Upper lobe of left lung (tissue), 4 donors: ENCODE measurements around the gene RABGGTB.

Source experiments
- EP300 ChIP-seq, 4 donors: sonication (generic); formaldehyde crosslinking; IDR thresholded peaks; one replicate each; pipeline ENCODE4 v1.5.1; 2017; ENCODE audit warnings: antibody characterized with exemption in 4 of 4, control low read depth in 2 of 4
- POLR2A ChIP-seq, 4 donors: fragments of 450-650 bp; IDR thresholded peaks; one replicate each; pipeline ENCODE4 v1.5.1; 2016 to 2017; ENCODE audit warnings: antibody characterized with exemption in 4 of 4, mild to moderate bottlenecking in 2 of 4
- POLR2AphosphoS5 ChIP-seq, 2 donors: sonication (generic); formaldehyde crosslinking; IDR thresholded peaks; one replicate each; pipeline ENCODE4 v1.5.1; 2017; ENCODE audit warnings: antibody characterized with exemption in 2 of 2
- TF ChIP-seq, protein P1 (sequence below), 6 experiments: fragments of 450-650 bp in 4 of 6; fragments of 200-600 bp in 2 of 6; sonication (generic) in 2 of 6; IDR thresholded peaks; one replicate each; pipeline ENCODE4 v1.5.1; 2016 to 2019; ENCODE audit warnings: antibody characterized with exemption in 6 of 6

DNA sequence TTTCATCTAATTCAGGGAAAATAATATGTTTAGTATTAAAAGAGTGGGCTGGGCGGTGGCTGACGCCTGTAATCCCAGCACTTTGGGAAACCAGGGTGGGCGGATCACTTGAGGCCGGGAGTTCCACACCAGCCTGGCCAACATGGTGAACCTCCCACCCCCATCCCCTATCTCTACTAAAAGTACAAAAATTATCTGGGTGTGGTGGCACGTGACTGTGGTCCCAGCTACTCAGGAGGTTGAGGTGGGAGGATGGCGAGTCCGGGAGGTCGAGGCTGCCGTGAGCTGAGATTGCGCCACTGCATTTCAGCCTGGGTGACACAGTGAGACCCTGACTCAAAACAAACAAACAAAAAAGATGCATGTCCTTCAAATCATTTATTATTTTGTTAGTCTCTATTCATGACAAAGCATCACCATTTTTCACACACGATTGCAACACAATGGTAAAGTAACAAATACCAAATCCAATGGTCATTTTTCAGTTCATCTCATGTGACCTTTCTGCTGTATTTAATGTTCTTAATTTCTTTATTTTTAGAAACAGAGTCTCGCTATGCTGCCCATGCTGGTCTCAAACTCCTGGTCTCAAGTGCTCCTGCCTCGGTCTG is 11.7 kb downstream of the RABGGTB start:
- no peak for TF ChIP-seq EP300 (IDR thresholded peaks at IDR 0.05)
- TF ChIP-seq, protein P1, sequence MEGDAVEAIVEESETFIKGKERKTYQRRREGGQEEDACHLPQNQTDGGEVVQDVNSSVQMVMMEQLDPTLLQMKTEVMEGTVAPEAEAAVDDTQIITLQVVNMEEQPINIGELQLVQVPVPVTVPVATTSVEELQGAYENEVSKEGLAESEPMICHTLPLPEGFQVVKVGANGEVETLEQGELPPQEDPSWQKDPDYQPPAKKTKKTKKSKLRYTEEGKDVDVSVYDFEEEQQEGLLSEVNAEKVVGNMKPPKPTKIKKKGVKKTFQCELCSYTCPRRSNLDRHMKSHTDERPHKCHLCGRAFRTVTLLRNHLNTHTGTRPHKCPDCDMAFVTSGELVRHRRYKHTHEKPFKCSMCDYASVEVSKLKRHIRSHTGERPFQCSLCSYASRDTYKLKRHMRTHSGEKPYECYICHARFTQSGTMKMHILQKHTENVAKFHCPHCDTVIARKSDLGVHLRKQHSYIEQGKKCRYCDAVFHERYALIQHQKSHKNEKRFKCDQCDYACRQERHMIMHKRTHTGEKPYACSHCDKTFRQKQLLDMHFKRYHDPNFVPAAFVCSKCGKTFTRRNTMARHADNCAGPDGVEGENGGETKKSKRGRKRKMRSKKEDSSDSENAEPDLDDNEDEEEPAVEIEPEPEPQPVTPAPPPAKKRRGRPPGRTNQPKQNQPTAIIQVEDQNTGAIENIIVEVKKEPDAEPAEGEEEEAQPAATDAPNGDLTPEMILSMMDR (IDR thresholded peaks at IDR 0.05) = no peak
- no peak for TF ChIP-seq POLR2A (IDR thresholded peaks at IDR 0.05)
- no peak for TF ChIP-seq POLR2AphosphoS5 (IDR thresholded peaks at IDR 0.05)
